ENCODE results near the gene FARP1.

The FARP1 gene

GRCh38 chr13:98434060-98434459 lies 291.2 kb downstream of the FARP1 start:
- DNase-seq: no peak

GRCh38 chr13:98435376-98435775 lies 292.5 kb downstream of the FARP1 start:
- DNase-seq: no peak

- no peak for DNase-seq
These were observed 293.5 kb downstream of the FARP1 start for GRCh38 chr13:98436233-98436910.

GRCh38 chr13:98438246-98439125 lies 295.6 kb downstream of the FARP1 start:
- no peak for DNase-seq

- DNase-seq: no peak
These were observed 296.4 kb downstream of the FARP1 start for GRCh38 chr13:98439126-98439828.

GRCh38 chr13:98439896-98440295 lies 297.0 kb downstream of the FARP1 start:
- DNase-seq: no peak

GRCh38 chr13:98440390-98441055 lies 297.6 kb downstream of the FARP1 start:
- no peak for DNase-seq

- DNase-seq: no peak
These were observed 298.3 kb downstream of the FARP1 start for GRCh38 chr13:98441056-98441676.

- DNase-seq: no peak
These were observed 299.7 kb downstream of the FARP1 start for GRCh38 chr13:98442391-98443230.

GRCh38 chr13:98443329-98443728 lies 300.4 kb downstream of the FARP1 start:
- DNase-seq: no peak

- no peak for DNase-seq
These were observed 301.0 kb downstream of the FARP1 start for GRCh38 chr13:98443800-98444325.

- DNase-seq: no peak
These were observed 301.5 kb downstream of the FARP1 start for GRCh38 chr13:98444381-98444780.

- peak; percentile 82 for DNase-seq
These were observed 302.7 kb downstream of the FARP1 start for GRCh38 chr13:98445340-98446233.

GRCh38 chr13:98446234-98446621 lies 303.3 kb downstream of the FARP1 start:
- DNase-seq: no peak

GRCh38 chr13:98447130-98447529 lies 304.2 kb downstream of the FARP1 start:
- DNase-seq: no peak

GRCh38 chr13:98447881-98448641 lies 305.2 kb downstream of the FARP1 start:
- DNase-seq: no peak

GRCh38 chr13:98448642-98448928 lies 305.7 kb downstream of the FARP1 start:
- no peak for DNase-seq

- no peak for DNase-seq
These were observed 306.4 kb downstream of the FARP1 start for GRCh38 chr13:98449273-98449672.

- DNase-seq: no peak
These were observed 307.1 kb downstream of the FARP1 start for GRCh38 chr13:98450026-98450425.
